PC-3 (cell line): ENCODE results near the gene IMPA2. TPM values are rescaled to one million over a fixed set of nuclear protein-coding genes. Genes with fewer than 3 reads are reported as not detected.
A peak's percentile ranks its signal among the peaks of the same experiment; 100 is the strongest.

Source experiments
- ATAC-seq: fragments of 200-7000 bp; cut with Tn5 transposase; 2 replicates; pipeline ENCODE4 v1.9.1; 2020; ENCODE audit warnings: mild to moderate bottlenecking, moderate library complexity
- BruUV-seq: library from RNA; stranded (reverse); fragments of 400-500 nt; replicated peaks from 2 replicates; lab custom pipeline; 2021; lab: Mats Ljungman, UMichigan
- CTCF ChIA-PET: fragments of 300-600 bp; sonication (Branson Sonifier 250); formaldehyde crosslinking; loops from one replicate; lab custom pipeline; 2022; ENCODE audit warnings: antibody characterized with exemption; lab: Charles Lee
- POLR2A ChIA-PET: fragments of 300-600 bp; sonication (Branson Sonifier 250); formaldehyde crosslinking; loops from one replicate; lab custom pipeline; 2022; ENCODE audit warnings: antibody characterized with exemption; ENCODE audit not compliant: unreplicated experiment; lab: Charles Lee
- DNase-seq: peaks from one replicate; pipeline ENCODE4 v3.0.0-alpha.2; 2015
- H2AFZ ChIP-seq: fragments of 300-600 bp; sonication (generic); 2 replicates; pipeline ENCODE4 v1.6.0; 2016; ENCODE audit warnings: antibody characterized with exemption, low read length
- H3F3A ChIP-seq: fragments of 300-600 bp; sonication (generic); one replicate; pipeline ENCODE4 v1.6.0; 2017; ENCODE audit warnings: antibody characterized with exemption, low read length, control low read depth, mild to moderate bottlenecking; ENCODE audit not compliant: unreplicated experiment
- H3K27ac ChIP-seq: fragments of 300-600 bp; sonication (generic); 2 replicates; pipeline ENCODE4 v1.5.1; 2016; ENCODE audit warnings: mild to moderate bottlenecking, low read length
- H3K27me3 ChIP-seq: fragments of 300-600 bp; sonication (generic); 2 replicates; pipeline ENCODE4 v1.6.1; 2016; ENCODE audit warnings: low read length, mixed read lengths
- H3K36me3 ChIP-seq: fragments of 300-600 bp; sonication (generic); 2 replicates; pipeline ENCODE4 v1.6.1; 2016; ENCODE audit warnings: low read depth, mixed run types, low read length, mixed read lengths
- H3K4me1 ChIP-seq: fragments of 300-600 bp; sonication (generic); 2 replicates; pipeline ENCODE4 v1.5.1; 2016; ENCODE audit warnings: low read length; ENCODE audit not compliant: insufficient read depth
- H3K4me2 ChIP-seq: fragments of 300-600 bp; sonication (generic); 2 replicates; pipeline ENCODE4 v1.6.0; 2016; ENCODE audit warnings: low read length
- H3K4me3 ChIP-seq: fragments of 300-600 bp; sonication (generic); 2 replicates; pipeline ENCODE4 v1.5.1; 2016; ENCODE audit warnings: mild to moderate bottlenecking, low read length, mixed read lengths
- H3K79me2 ChIP-seq: fragments of 300-600 bp; sonication (generic); 2 replicates; pipeline ENCODE4 v1.6.1; 2017; ENCODE audit warnings: low read length, mixed read lengths
- H3K9ac ChIP-seq: fragments of 300-600 bp; sonication (generic); 2 replicates; pipeline ENCODE4 v1.6.0; 2016; ENCODE audit warnings: mild to moderate bottlenecking, low read length
- H3K9me2 ChIP-seq: fragments of 300-600 bp; sonication (generic); replicated peaks from 2 replicates; pipeline ENCODE4 v1.6.1; 2016; ENCODE audit warnings: mixed run types, low read length, mixed read lengths
- H3K9me3 ChIP-seq: fragments of 300-600 bp; sonication (generic); 2 replicates; pipeline ENCODE4 v1.6.1; 2016; ENCODE audit warnings: low read length, mixed read lengths
- H4K20me1 ChIP-seq: fragments of 300-600 bp; sonication (generic); 2 replicates; pipeline ENCODE4 v1.6.1; 2016; ENCODE audit warnings: low read length, mixed read lengths
- CTCF ChIP-seq: fragments of 300-600 bp; sonication (generic); conservative IDR thresholded peaks from 2 replicates; pipeline ENCODE4 v1.5.1; 2017; ENCODE audit warnings: antibody characterized with exemption, low read depth, mild to moderate bottlenecking, low read length
- EZH2 ChIP-seq: fragments of 300-600 bp; sonication (generic); IDR thresholded peaks from one replicate; pipeline ENCODE4 v1.6.1; 2017; ENCODE audit warnings: antibody characterized with exemption, mild to moderate bottlenecking, low read length; ENCODE audit not compliant: unreplicated experiment
- EZH2phosphoT487 ChIP-seq: fragments of 300-600 bp; sonication (generic); IDR thresholded peaks from 2 replicates; pipeline ENCODE4 v1.6.1; 2018; ENCODE audit warnings: mild to moderate bottlenecking, antibody characterized with exemption, low read length, borderline replicate concordance
- intact Hi-C: fragments of 100-400 bp; cut with micrococcal nuclease; formaldehyde crosslinking; loops from 2 replicates; pipeline ENCODE4 v1.9.0; 2023
- total RNA-seq: library from RNA; depleted of rRNA; stranded (reverse); fragments of >200 nt; gene quantifications from 2 replicates; pipeline ENCODE4 v1.2.3, GENCODE V29; 2014

The IMPA2 gene
- total RNA-seq, 1 experiment from 2014 or later, result 38.2 TPM

GRCh38 chr18:11995445-11996189, 14.3 kb downstream of the IMPA2 start:
- ChIA-PET CTCF (interaction anchor here (0.6 to 3.5 kb wide), 11 partner anchors 10 to 340 kb away, joined by 3 to 62 read pairs (median 8); partner anchors contain the start of gene IMPA2), POLR2A (interaction anchor here (0.8 kb wide), 1 partner anchor 10 kb away, joined by 3 read pairs; no protein-coding TSS in a partner anchor)
- peak overlapping the region; percentile 60 for H3K9ac ChIP-seq
- DNase-seq (peak; percentile 81), ATAC-seq (peak; percentile 84)
- H3F3A ChIP-seq, result no peaks in the 10 kb centered on the region
- H3K9me2 ChIP-seq, result no peaks in the 10 kb centered on the region
- H3K4me2 ChIP-seq, result peak overlapping the region; percentile 74
- intact Hi-C loops, result loop anchor here (1.0 to 2.0 kb wide), 6 partner anchors 10 to 263 kb away; partner anchors contain the start of gene MPPE1
- H3K27me3 ChIP-seq, result no peaks in the 10 kb centered on the region
- peaks cover 21% of the 10 kb centered on the region for H3K79me2 ChIP-seq
- peak overlapping the region; percentile 89 for H3K27ac ChIP-seq
- no TSS peak for BruUV-seq
- 0 out of 2 replicates have a peak, but pooled peaks cover 4% of the 10 kb centered on the region for H3K36me3 ChIP-seq
- no peaks in the 10 kb centered on the region for H3K9me3 ChIP-seq
- peak overlapping the region; percentile 37; the same call in 1 of the 2 replicates for H3K4me3 ChIP-seq
- H4K20me1 ChIP-seq, result no peaks in the 10 kb centered on the region
- H3K4me1 ChIP-seq, result peaks cover 31% of the 10 kb centered on the region
- peak overlapping the region; percentile 66 for H2AFZ ChIP-seq
- peak; percentile 96 for TF ChIP-seq CTCF
- TF ChIP-seq EZH2, result no peak

GRCh38 chr18:11996190-11996754, 15.0 kb downstream of the IMPA2 start:
- ATAC-seq (no peak), DNase-seq (no peak)
- Histone ChIP-seq H3K36me3 (0 out of 2 replicates have a peak, but pooled peaks cover 4% of the 10 kb centered on the region), H3K9me3 (no peaks in the 10 kb centered on the region), H4K20me1 (no peaks in the 10 kb centered on the region), H2AFZ (no peak overlapping the region), H3K9ac (no peak overlapping the region), H3K79me2 (0 out of 2 replicates have a peak, but pooled peaks cover 17% of the 10 kb centered on the region), H3K4me1 (peaks cover 31% of the 10 kb centered on the region), H3K27ac (0 out of 2 replicates have a peak overlapping the region, but pooled peaks have one; percentile 89), H3K4me3 (no peak overlapping the region), H3K4me2 (peak overlapping the region; percentile 74; the same call in 1 of the 2 replicates), H3K27me3 (no peaks in the 10 kb centered on the region), H3F3A (no peaks in the 10 kb centered on the region), H3K9me2 (no peaks in the 10 kb centered on the region)
- ChIA-PET CTCF (interaction anchor here (0.6 to 3.5 kb wide), 7 partner anchors 9 to 59 kb away, joined by 3 to 62 read pairs (median 24); partner anchors contain the start of gene IMPA2), POLR2A (no interaction called here)
- intact Hi-C loops, result no loop called here
- BruUV-seq, result no TSS peak
- TF ChIP-seq EZH2 (no peak), CTCF (no peak), EZH2phosphoT487 (no peak)
